ENCODE results near the gene LMX1A.
A peak's percentile ranks its signal among the peaks of the same experiment; 100 is the strongest.

The LMX1A gene

DNA sequence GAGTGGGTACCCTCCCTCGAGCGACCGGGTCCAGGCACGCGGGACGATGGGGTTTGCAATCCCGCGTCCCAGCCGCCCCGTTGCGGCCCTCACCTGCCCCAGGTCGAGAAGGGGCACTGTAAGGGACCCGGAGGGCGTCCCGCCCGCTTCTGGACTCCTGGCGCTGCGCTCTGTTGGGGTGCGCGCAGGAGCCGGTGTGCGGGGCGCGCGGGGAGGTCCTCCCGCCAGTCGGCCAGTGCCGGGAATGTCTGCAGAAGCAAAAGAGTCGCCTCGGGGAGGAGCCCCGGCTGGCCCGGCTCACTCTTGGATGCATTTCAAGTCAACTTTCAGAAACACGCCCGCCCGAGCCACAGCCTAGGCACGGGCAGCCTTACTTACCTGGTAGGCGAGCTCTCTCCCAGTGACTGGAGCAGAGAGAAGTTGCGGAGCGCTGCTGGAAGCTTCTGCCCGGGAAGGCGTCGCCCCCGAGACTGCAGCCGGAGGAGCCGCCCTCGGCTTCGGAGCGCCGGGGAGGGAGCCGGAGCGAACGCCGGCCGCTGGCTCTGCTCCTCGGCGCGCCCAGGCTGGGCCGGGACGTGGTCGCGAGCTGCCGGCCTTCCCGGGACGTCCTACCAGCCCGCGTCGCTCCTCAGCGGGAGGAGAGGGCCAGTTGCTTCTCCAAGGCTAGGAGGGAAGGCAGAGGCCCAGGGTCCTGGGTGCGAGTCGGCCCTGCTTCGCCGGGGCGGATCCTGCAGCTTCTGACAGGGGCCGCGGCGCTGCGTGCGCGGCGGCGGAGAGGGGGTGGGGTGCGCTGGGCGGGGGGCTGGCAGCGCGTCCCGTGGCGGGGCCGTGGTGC lies at the start of gene LMX1A:
Gene LMX1A, minus strand, starts transcription at position 739 of the 835 bp plus-strand sequence. CDS start 1,156 bp downstream, outside the sequence.
- in situ Hi-C loops (cut with HindIII; ENCODE audit: low pct_unique_long_range_greater_than_20kb, low sequenced_read_pairs): no loop called here
- no peak for DNase-seq (ENCODE audit: low read depth in 1 of 2, low spot score in 1 of 2)
- TF ChIP-seq JUND (IDR thresholded peaks at IDR 0.05; ENCODE audit: low read depth): no peak

DNA sequence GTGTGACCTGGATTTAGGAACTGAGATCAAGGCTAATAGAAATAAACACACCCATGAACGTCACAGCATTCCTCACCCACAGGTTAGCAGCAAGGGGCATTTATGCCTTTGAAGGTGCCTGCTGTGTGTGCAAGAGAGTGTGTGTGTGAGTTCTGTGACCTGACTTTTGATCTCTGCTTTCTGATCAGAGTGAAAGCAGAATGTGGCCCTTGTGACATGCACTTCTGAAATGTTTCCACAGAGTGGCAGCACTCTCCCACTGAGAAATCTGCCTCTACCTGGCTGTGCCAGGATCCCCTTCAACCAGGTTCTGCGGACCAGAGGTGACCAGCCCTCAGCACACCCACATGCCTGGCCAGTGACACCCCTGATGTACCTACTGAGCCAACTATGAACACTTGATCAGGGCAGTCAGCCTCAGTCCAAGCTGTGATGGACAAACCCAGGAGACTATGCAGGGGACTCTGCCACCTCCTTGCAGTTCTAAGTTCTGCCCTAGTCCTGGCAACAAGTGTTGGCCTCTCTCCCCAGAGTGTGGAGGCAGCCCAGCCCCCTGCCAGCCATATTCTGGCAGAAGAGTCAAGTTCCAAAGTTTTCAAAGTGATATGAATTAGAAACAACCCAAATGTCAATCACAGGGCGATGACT lies 47.4 kb upstream of the LMX1A start:
- in situ Hi-C loops (cut with HindIII; ENCODE audit: low pct_unique_long_range_greater_than_20kb, low sequenced_read_pairs): no loop called here
- peak; percentile 52 to 66 for DNase-seq (ENCODE audit: low read depth in 1 of 2, low spot score in 1 of 2)
- no peak for TF ChIP-seq JUND (IDR thresholded peaks at IDR 0.05; ENCODE audit: low read depth)

DNA sequence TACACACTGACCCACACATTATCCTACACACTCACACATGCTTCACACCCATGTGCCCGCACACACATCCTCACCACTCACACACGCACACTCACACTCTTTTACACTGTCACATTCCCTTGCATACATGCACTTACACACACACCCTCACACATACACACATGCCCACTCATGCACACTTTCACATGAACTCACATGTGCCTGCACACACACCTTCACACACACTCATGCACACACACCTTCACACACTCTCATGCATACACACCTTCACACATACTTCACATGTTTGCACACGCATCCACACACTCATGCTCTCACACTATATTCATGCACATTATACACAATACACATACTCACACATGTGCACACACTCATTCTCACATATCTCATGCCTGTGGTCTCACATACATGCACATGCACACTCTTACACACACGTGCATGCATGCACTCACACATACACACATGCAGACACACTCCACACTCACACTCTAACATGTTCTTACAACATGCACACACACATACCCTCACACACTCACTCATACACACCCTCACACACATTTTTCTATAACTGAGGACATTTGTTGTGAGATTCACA lies 46.1 kb upstream of the LMX1A start:
- in situ Hi-C loops (cut with HindIII; ENCODE audit: low pct_unique_long_range_greater_than_20kb, low sequenced_read_pairs): no loop called here
- TF ChIP-seq JUND (IDR thresholded peaks at IDR 0.05; ENCODE audit: low read depth): no peak
- no peak for DNase-seq (ENCODE audit: low read depth in 1 of 2, low spot score in 1 of 2)

DNA sequence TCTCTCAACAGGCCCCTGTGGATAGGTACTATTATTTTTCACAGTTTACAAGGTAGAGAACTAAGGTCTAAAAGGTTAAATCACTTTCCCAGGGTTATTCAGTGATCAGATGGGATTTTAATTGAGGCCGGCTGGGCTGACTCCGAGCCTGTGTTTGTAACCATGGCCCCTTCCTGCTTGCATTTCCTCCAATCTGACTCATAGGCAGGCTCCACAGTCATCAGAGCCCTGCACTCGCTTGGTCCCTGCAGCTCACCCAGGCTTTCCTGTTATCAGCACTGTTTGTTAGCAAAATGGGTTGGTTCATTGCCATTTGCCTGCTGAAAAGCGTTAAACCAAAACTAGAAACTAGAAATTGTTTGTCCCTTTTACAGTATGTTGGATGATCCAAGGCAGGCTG lies 41.4 kb upstream of the LMX1A start:
- no peak for DNase-seq (ENCODE audit: low read depth in 1 of 2, low spot score in 1 of 2)
- TF ChIP-seq JUND (IDR thresholded peaks at IDR 0.05; ENCODE audit: low read depth): no peak
- in situ Hi-C loops (cut with HindIII; ENCODE audit: low pct_unique_long_range_greater_than_20kb, low sequenced_read_pairs): loop anchor here (25.0 kb wide), 1 partner anchor 189 kb away; no protein-coding TSS in a partner anchor

DNA sequence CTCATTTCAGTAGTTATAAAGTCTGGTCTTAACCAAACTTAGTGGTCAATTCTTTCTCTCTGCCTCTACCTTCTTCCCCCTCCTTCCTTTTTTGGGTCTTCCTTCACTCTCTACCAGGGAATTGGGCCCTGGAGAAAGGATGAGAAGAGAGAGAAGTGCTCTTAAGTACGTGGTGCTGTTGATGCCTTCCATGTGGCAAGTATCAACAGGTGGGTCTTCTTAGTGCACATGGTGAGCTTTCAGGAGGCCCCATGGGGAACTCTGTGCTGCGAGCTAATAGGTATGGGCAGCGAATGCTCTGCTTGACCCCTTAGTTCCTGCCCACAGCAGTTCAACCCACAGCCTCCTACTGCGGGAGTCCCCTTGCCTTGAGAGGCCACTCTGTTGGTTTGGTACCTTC lies 39.4 kb upstream of the LMX1A start:
- TF ChIP-seq JUND (IDR thresholded peaks at IDR 0.05; ENCODE audit: low read depth): no peak
- no peak for DNase-seq (ENCODE audit: low read depth in 1 of 2, low spot score in 1 of 2)
- in situ Hi-C loops (cut with HindIII; ENCODE audit: low pct_unique_long_range_greater_than_20kb, low sequenced_read_pairs): loop anchor here (25.0 kb wide), 1 partner anchor 191 kb away; no protein-coding TSS in a partner anchor

DNA sequence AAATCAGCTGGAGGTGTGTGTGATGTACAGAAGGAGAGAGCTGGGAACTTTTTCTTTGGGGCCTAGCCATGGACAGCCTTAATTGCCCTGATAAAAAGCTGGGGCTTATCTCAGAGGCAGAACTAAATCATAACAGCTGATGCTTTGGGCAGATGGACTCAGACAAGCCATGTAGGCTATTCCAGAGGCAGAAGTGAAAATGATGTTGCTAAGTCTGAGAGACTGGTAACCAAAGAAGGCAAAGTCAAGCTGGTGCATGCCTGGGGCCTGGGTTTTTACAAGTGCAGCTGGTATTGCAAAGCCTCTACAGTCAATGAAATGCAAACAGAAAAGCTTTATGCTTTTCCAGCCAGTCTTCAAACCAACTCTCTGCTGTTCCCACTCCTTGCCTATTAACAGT lies 39.0 kb upstream of the LMX1A start:
- no peak for DNase-seq (ENCODE audit: low read depth in 1 of 2, low spot score in 1 of 2)
- in situ Hi-C loops (cut with HindIII; ENCODE audit: low pct_unique_long_range_greater_than_20kb, low sequenced_read_pairs): loop anchor here (25.0 kb wide), 1 partner anchor 192 kb away; no protein-coding TSS in a partner anchor

DNA sequence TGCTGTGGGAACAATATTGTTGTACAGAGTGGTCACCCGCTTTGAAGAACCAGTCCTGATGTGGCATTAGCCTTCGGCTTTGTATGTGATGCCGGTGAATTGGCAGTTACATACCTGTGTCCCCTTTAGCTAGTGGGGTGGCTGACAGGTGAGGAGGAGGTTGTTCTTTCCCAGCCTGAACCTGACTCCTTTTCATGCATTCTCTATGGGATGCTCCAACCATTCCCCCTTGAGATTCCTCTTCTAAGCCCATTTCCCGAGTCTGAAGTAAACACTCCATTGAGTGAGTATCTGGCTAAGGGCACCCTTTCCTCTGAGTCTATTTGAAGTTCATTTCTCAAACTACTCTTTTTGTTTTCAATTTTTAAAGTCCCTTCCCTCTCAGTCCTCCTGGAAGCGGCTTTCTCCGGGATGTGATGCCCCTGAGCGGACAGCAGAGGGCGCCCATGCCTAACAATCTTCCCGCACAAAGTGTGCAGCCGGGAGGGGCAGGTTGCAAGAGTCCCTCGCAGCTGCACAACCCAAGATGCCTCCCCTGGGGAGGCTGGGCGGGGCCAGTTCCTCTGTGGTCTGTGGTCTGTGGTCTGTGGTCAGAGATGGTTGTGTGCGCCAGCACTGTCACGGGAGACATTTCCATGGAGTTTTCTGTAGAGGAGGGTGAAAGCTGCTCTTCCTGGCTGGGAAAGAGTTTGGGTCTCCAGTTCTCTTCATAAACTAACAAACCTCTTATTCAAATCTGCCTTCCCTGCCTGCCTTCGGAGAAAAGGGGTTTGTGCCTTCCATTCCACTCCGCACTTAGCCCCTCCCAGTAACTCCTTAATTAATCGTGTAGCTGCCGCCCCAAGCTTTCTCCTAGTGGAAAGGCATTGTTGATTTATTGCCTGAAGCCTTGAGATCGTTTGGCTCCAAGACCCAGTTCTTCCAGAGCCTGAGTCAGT lies 36.4 kb upstream of the LMX1A start:
- TF ChIP-seq JUND (IDR thresholded peaks at IDR 0.05; ENCODE audit: low read depth): no peak
- DNase-seq (ENCODE audit: low read depth in 1 of 2, low spot score in 1 of 2): peak; percentile 74 to 79
- in situ Hi-C loops (cut with HindIII; ENCODE audit: low pct_unique_long_range_greater_than_20kb, low sequenced_read_pairs): loop anchor here (25.0 kb wide), 1 partner anchor 194 kb away; no protein-coding TSS in a partner anchor

More for the DNA sequence above, 39.0 kb upstream of the LMX1A start:
- TF ChIP-seq JUND (IDR thresholded peaks at IDR 0.05; ENCODE audit: low read depth): no peak

DNA sequence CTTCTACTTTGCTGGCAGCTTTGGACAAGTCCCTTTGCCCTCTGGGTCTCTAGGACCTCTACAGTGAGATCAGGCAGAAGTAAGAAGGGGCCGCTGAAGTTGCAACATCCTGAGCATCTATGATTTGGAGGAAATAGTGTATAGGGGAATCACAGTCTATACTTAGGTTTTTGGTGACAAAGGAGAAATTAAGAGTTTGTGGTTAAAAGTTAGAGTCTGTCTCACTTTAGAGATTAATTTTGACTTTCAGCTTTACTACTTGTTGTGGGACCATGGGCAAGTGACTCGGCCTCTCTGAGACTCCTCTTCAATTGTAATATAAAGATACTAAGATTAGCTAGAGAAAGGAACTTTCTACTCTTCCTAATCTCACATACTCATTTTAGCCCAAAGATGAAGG lies 33.1 kb upstream of the LMX1A start:
- in situ Hi-C loops (cut with HindIII; ENCODE audit: low pct_unique_long_range_greater_than_20kb, low sequenced_read_pairs): loop anchor here (25.0 kb wide), 1 partner anchor 198 kb away; no protein-coding TSS in a partner anchor
- no peak for TF ChIP-seq JUND (IDR thresholded peaks at IDR 0.05; ENCODE audit: low read depth)
- DNase-seq (ENCODE audit: low read depth in 1 of 2, low spot score in 1 of 2): no peak

DNA sequence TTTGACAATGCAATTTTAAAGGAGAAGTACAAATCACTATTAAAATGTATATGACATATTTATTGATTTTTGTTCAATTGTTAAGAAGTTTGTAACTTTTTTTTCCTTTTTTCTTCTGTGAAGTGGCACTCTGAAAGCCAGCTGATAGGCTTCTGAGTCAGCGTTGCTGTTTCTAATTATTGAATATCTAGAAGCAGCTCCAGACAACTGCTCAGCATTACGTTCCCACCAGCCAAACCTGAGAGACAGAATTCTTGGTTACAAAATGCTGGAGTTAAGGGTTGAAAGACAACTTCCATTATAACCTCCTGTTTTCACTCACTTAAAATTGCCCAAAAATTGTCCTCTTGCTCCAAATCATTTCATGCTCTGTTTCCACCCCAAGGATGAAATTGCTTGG lies 31.4 kb upstream of the LMX1A start:
- no peak for DNase-seq (ENCODE audit: low read depth in 1 of 2, low spot score in 1 of 2)
- no peak for TF ChIP-seq JUND (IDR thresholded peaks at IDR 0.05; ENCODE audit: low read depth)
- in situ Hi-C loops (cut with HindIII; ENCODE audit: low pct_unique_long_range_greater_than_20kb, low sequenced_read_pairs): loop anchor here (25.0 kb wide), 1 partner anchor 199 kb away; no protein-coding TSS in a partner anchor

DNA sequence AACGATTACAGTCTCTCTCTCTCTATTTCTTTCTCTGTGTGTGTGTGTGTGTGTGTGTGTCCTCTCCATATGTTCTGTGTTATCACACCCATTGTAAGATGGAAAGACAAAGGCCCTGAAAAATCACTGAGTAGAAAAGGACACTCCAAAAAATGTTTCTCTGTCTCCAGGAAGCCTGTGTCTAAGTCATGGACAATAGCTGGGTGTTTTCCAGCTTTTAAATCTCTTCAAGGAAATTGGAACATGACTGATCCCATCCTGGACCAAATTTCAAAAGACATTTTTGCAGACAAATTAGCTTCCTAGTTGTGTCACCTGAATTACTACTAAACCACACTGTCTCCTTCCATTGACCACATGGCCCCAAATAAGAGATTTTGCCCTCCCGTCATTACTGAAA lies 31.0 kb upstream of the LMX1A start:
- TF ChIP-seq JUND (IDR thresholded peaks at IDR 0.05; ENCODE audit: low read depth): no peak
- in situ Hi-C loops (cut with HindIII; ENCODE audit: low pct_unique_long_range_greater_than_20kb, low sequenced_read_pairs): loop anchor here (25.0 kb wide), 1 partner anchor 200 kb away; no protein-coding TSS in a partner anchor
- no peak for DNase-seq (ENCODE audit: low read depth in 1 of 2, low spot score in 1 of 2)

DNA sequence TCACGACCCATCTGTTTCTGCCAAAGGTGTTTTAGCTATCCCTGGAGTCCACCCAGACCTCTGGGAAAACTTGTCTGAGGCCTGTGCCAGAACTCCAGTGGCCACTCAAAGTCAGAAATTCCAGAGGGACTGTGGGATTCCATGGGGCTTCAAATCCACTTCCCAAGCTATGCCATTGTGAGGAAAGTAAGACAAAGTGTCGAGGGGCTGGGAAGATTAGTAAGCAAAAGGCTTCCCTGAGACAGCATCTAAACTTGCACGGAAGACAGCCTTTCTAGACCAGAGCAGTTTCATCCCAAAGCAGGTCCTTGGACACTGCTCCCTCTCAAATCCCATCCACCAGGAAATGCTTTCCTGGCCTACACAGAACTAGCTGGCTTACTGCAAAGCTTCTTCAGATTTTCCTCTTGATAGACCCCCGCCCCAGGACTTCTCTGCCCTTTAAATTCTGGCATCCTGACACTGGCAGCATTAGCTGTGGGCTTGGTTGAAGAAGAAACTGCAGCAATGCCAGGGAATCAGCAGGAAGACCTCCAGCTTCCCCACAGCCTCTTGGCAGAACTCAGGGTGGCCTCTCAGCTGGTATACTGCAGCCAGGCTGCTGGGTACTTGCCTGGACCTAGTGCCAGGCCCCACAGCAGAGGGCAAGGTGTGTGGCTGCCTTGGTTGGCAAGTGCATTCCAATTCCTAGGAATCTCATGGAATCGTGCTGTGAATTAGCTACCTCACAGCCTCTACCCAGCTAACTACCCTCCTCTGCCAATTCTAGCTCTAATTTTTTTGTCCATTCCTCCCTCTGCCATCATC lies 27.3 kb upstream of the LMX1A start:
- DNase-seq (ENCODE audit: low read depth in 1 of 2, low spot score in 1 of 2): no peak
- TF ChIP-seq JUND (IDR thresholded peaks at IDR 0.05; ENCODE audit: low read depth): no peak
- in situ Hi-C loops (cut with HindIII; ENCODE audit: low pct_unique_long_range_greater_than_20kb, low sequenced_read_pairs): loop anchor here (25.0 kb wide), 1 partner anchor 203 kb away; no protein-coding TSS in a partner anchor
